SK-MEL-5 (cell line): ENCODE data around the gene IGFBP5. TPM values are rescaled to one million over a fixed set of nuclear protein-coding genes. Genes with fewer than 3 reads are reported as not detected.

Source experiments
- total RNA-seq: library from RNA; depleted of rRNA; stranded (reverse); fragments of >200 nt; shearing (Covaris generic); gene quantifications from 2 replicates; pipeline ENCODE4 v1.2.3, GENCODE V29; 2014; rRNA removed

Gene IGFBP5
- total RNA-seq, 1 experiment from 2014 or later: 0.03 TPM

Other genes starting within 250 kb of the IGFBP5 start
- 3,239 and 3,688 TPM in 2 replicates for gene RPL37A, start 196.7 kb downstream of the IGFBP5 start, total RNA-seq
- gene IGFBP2, start 62.1 kb downstream of the IGFBP5 start, total RNA-seq: 445 and 479 TPM in 2 replicates
- not detected in 2 replicates for gene TNP1, start 164.5 kb upstream of the IGFBP5 start, total RNA-seq